Endothelial cell of umbilical vein (primary cell): ENCODE results near the gene SCNN1B. TPM values are rescaled to one million over a fixed set of nuclear protein-coding genes. Genes with fewer than 3 reads are reported as not detected.

Source experiments
- BruUV-seq: library from RNA; stranded (reverse); fragments of 400-500 nt; replicated peaks from 2 replicates; lab custom pipeline; 2021; lab: Mats Ljungman, UMichigan
- CTCF ChIA-PET: fragments of 300-600, 350-600 bp; sonication (Branson Sonifier 250); formaldehyde crosslinking; loops from one replicate; lab custom pipeline; 2021; ENCODE audit warnings: antibody characterized with exemption, inconsistent platforms; lab: Charles Lee
- POLR2A ChIA-PET: fragments of 300-600, 350-600 bp; sonication (Branson Sonifier 250); formaldehyde crosslinking; loops from one replicate; lab custom pipeline; 2021; ENCODE audit warnings: antibody characterized with exemption, inconsistent platforms; lab: Charles Lee
- DNase-seq: peaks from one replicate; pipeline ENCODE4 v3.0.0-alpha.2; 2011; ENCODE audit warnings: low read depth, low spot score
- FAIRE-seq: peaks from 2 replicates; lab custom pipeline; 2011; peaks lifted over from hg19 to GRCh38; lab: Jason Lieb, UNC
- H2AFZ ChIP-seq: 2 replicates; pipeline ENCODE4 v1.6.0; 2012; ENCODE audit warnings: low read depth, low read length, control low read depth, inconsistent platforms
- H3K27ac ChIP-seq: 2 replicates; pipeline ENCODE4 v1.5.1; 2011; ENCODE audit warnings: low read depth, mild to moderate bottlenecking, control low read depth, low read length, moderate library complexity; ENCODE audit not compliant: insufficient read depth
- H3K27me3 ChIP-seq, 2 experiments: 2 replicates each; pipeline versions ENCODE4 v1.6.0 to v1.6.1; 2011; ENCODE audit warnings: low read length in 2 of 2, mixed read lengths in 1 of 2; ENCODE audit not compliant: control insufficient read depth in 2 of 2, insufficient read depth in 2 of 2
- H3K36me3 ChIP-seq, 2 experiments: 2 replicates in 1 of 2; 3 replicates in 1 of 2; pipeline ENCODE4 v1.5.1; 2011; ENCODE audit warnings: low read length in 2 of 2, mild to moderate bottlenecking in 1 of 2, moderate library complexity in 1 of 2; ENCODE audit not compliant: control insufficient read depth in 2 of 2, insufficient read depth in 2 of 2; ENCODE audit errors: extremely low read depth in 1 of 2
- H3K4me1 ChIP-seq: 3 replicates; pipeline ENCODE4 v1.5.1; 2011; ENCODE audit warnings: mild to moderate bottlenecking, low read length; ENCODE audit not compliant: control insufficient read depth, insufficient read depth; ENCODE audit errors: extremely low read depth
- H3K4me2 ChIP-seq: 2 replicates; pipeline ENCODE4 v1.6.1; 2011; ENCODE audit warnings: low read length, control low read depth, mixed read lengths; ENCODE audit not compliant: insufficient read depth
- H3K4me3 ChIP-seq, 3 experiments: fragments of 200-600 bp in 1 of 3; sonication (generic), shearing (Covaris generic) in 1 of 3; replicated peaks in 1 of 3; 2 replicates each; pipeline ENCODE4 v1.5.1; 2011 to 2016; ENCODE audit warnings: control low read depth in 3 of 3, low read length in 3 of 3, mild to moderate bottlenecking in 2 of 3, inconsistent platforms in 1 of 3, low read depth in 1 of 3, moderate library complexity in 1 of 3; ENCODE audit not compliant: insufficient read depth in 1 of 3
- H3K79me2 ChIP-seq: 2 replicates; pipeline ENCODE4 v1.6.0; 2012; ENCODE audit warnings: low read length, inconsistent platforms; ENCODE audit not compliant: control insufficient read depth, insufficient read depth
- H3K9ac ChIP-seq: replicated peaks from 2 replicates; pipeline ENCODE3; 2011; ENCODE audit warnings: low read length, control low read depth; ENCODE audit not compliant: insufficient read depth; ENCODE audit errors: extremely low read depth
- H3K9me1 ChIP-seq: replicated peaks from 3 replicates; pipeline ENCODE4 v1.6.0; 2011; ENCODE audit warnings: mild to moderate bottlenecking, low read length; ENCODE audit not compliant: control insufficient read depth, insufficient read depth; ENCODE audit errors: extremely low read depth
- H3K9me3 ChIP-seq: replicated peaks from 2 replicates; pipeline ENCODE4 v1.5.1; 2012; ENCODE audit warnings: low read length, inconsistent platforms; ENCODE audit not compliant: control insufficient read depth, insufficient read depth
- H4K20me1 ChIP-seq: replicated peaks from 2 replicates; pipeline ENCODE3; 2011; ENCODE audit warnings: mild to moderate bottlenecking, low read length; ENCODE audit not compliant: control insufficient read depth, insufficient read depth; ENCODE audit errors: extremely low read depth
- CTCF ChIP-seq, 2 donors: IDR thresholded peaks; 1 replicate in 1 of 2; 2 replicates in 1 of 2; pipeline ENCODE4 v1.5.1; 2011; ENCODE audit warnings: low read length in 2 of 2, mild to moderate bottlenecking in 2 of 2, moderate library complexity in 2 of 2, control low read depth in 1 of 2, inconsistent platforms in 1 of 2, low read depth in 1 of 2; ENCODE audit not compliant: insufficient read depth in 1 of 2; ENCODE audit errors: extremely low read depth in 1 of 2
- EZH2 ChIP-seq: IDR thresholded peaks from 2 replicates; pipeline ENCODE4 v1.6.1; 2012; ENCODE audit warnings: borderline replicate concordance, low read depth, mild to moderate bottlenecking, moderate library complexity, low read length, inconsistent platforms; ENCODE audit not compliant: severe bottlenecking
- FOS ChIP-seq: IDR thresholded peaks from 2 replicates; pipeline ENCODE4 v1.6.1; 2011; ENCODE audit warnings: mild to moderate bottlenecking, low read length, moderate library complexity, borderline replicate concordance; ENCODE audit not compliant: insufficient read depth
- GATA2 ChIP-seq: IDR thresholded peaks from 2 replicates; pipeline ENCODE4 v1.7.0; 2011; ENCODE audit warnings: low read depth, mild to moderate bottlenecking, moderate library complexity, mixed read lengths, low read length; ENCODE audit not compliant: insufficient read length, insufficient read depth
- JUN ChIP-seq: IDR thresholded peaks from 2 replicates; pipeline ENCODE4 v1.6.1; 2011; ENCODE audit warnings: borderline replicate concordance, low read depth; ENCODE audit not compliant: insufficient read length, insufficient read depth
- MAX ChIP-seq: IDR thresholded peaks from 2 replicates; pipeline ENCODE4 v1.6.1; 2011; ENCODE audit not compliant: insufficient read depth, insufficient read length
- MYC ChIP-seq: IDR thresholded peaks from one replicate; pipeline ENCODE4 v1.6.1; 2011; ENCODE audit warnings: mild to moderate bottlenecking, low read depth, low read length
- POLR2A ChIP-seq: IDR thresholded peaks from 2 replicates; pipeline ENCODE4 v1.6.1; 2012; ENCODE audit warnings: low read depth, mild to moderate bottlenecking, control low read depth, low read length
- POLR2AphosphoS5 ChIP-seq: IDR thresholded peaks from 2 replicates; pipeline ENCODE4 v1.6.1; 2012; ENCODE audit warnings: low read depth, mild to moderate bottlenecking, control low read depth, low read length, moderate library complexity; ENCODE audit not compliant: insufficient read depth
- dilution Hi-C: fragments of 300-500 bp; cut with MboI; formaldehyde crosslinking; loops from one replicate; pipeline ENCODE4 v1.15.0; 2019; ENCODE audit warnings: low sequenced_read_pairs; ENCODE audit not compliant: extremely low pct_ligation_motif_present
- intact Hi-C: fragments of 100-400 bp; cut with micrococcal nuclease; formaldehyde crosslinking; loops from one replicate; pipeline ENCODE4 v1.10.0; 2022
- polyA plus RNA-seq, 4 experiments: library from polyadenylated mRNA; depleted of rRNA in 3 of 4; stranded (reverse) in 3 of 4; unstranded in 1 of 4; fragments of >200 nt; gene quantifications; 2 replicates each; pipeline versions ENCODE4 v1.2.1 to v1.2.3, GENCODE V29; 2011 to 2012; ENCODE audit warnings: missing spikeins in 1 of 4
- total RNA-seq: library from RNA; stranded (reverse); gene quantifications from 2 replicates; pipeline ENCODE4 v1.2.3, GENCODE V29; 2021

The SCNN1B gene
- total and polyA plus RNA-seq, 2 donors (not counting 3 experiments of a cell fraction or from before 2014, with no cell fraction given): not detected

DNA sequence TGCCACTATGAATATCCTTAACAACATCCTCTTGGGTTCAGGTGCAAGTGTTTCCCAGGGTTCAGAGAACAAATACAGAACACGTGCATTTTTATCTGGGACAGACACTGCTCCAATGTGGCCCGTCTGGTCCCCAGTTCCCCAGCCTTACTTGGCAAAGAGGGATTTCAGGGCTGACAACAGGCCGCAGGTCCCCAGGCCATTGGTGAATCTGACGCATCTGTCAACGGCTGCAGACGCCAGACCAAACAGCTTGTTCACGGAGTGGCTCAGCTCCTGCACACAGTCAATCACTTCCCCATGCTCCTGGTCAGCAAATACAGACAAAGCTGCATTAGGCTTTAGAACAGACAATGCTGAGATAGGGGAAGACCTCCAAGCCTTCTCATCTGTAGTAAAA lies 114.7 kb downstream of the SCNN1B start:
- Histone ChIP-seq H3K9me3 (no peaks in the 10 kb centered on the region), H3K9ac (no peak overlapping the region), H3K27ac (no peak overlapping the region), H4K20me1 (no peaks in the 10 kb centered on the region), H3K4me3 (no peak overlapping the region), H3K36me3 (peaks cover 0 to 6% of the 10 kb centered on the region in 2 experiments), H3K4me1 (no peaks in the 10 kb centered on the region), H3K79me2 (no peaks in the 10 kb centered on the region), H2AFZ (no peak overlapping the region), H3K4me2 (no peak overlapping the region), H3K27me3 (no peaks in the 10 kb centered on the region), H3K9me1 (no peaks in the 10 kb centered on the region)
- POLR2A ChIA-PET: no interaction called here
- BruUV-seq: no TSS peak
- dilution Hi-C loops (no loop called here), intact Hi-C loops (no loop called here)
- CTCF ChIA-PET: interaction anchor here (1.2 kb wide), 1 partner anchor 19 kb away, joined by 4 read pairs; no protein-coding TSS in a partner anchor
- no peak for TF ChIP-seq EZH2
- no peak for TF ChIP-seq MYC
- TF ChIP-seq POLR2AphosphoS5: no peak
- no peak for TF ChIP-seq GATA2
- no peak for TF ChIP-seq CTCF (IDR thresholded peaks at IDR 0.05; ENCODE audit: extremely low read depth in 1 of 2, insufficient read depth in 1 of 2, low read depth in 1 of 2, low read length in 2 of 2)
- TF ChIP-seq JUN: no peak
- no peak for TF ChIP-seq FOS
- no peak for TF ChIP-seq POLR2A
- no peak for TF ChIP-seq MAX
- DNase-seq: no peak
- FAIRE-seq: no peak
